C4-2B (cell line): Measurements from ENCODE around the gene CADM1.

ENCODE experiments used
- CTCF ChIP-seq: fragments of 450-650 bp; conservative IDR thresholded peaks from 2 replicates; pipeline ENCODE4 v1.5.1; 2017; ENCODE audit warnings: mild to moderate bottlenecking
- ZFX ChIP-seq: fragments of 450-650 bp; IDR thresholded peaks from 2 replicates; pipeline ENCODE4 v1.6.1; 2017

GRCh38 chr11:115326526-115326925, 177.7 kb downstream of the CADM1 start:
- no peak for TF ChIP-seq CTCF
- no peak for TF ChIP-seq ZFX
